ENCODE measurements around the gene SLC5A12. TPM values are rescaled to one million over a fixed set of nuclear protein-coding genes. Genes with fewer than 3 reads are reported as not detected.
A peak's percentile ranks its signal among the peaks of the same experiment; 100 is the strongest.

Gene SLC5A12
- total RNA-seq, 1 donor from 2014 or later: 4.7 TPM

GRCh38 chr11:26753723-26754504, 32.1 kb upstream of the SLC5A12 start:
- DNase-seq (ENCODE audit: low spot score in 2 of 2, unreplicated experiment in 2 of 2): no peak
- H3K4me1 Mint-ChIP-seq: peaks cover 6% of the 10 kb centered on the region
- H3K4me3 Mint-ChIP-seq: no peak overlapping the region
- H3K27me3 Mint-ChIP-seq (ENCODE audit: low read depth): peaks cover 5% of the 10 kb centered on the region
- H3K36me3 Mint-ChIP-seq: no peaks in the 10 kb centered on the region
- peaks cover 6% of the 10 kb centered on the region for H3K9me3 Mint-ChIP-seq
- no peak overlapping the region for H3K27ac Mint-ChIP-seq
- peak; percentile 69 for TF ChIP-seq CTCF (IDR thresholded peaks at IDR 0.05; ENCODE audit: unreplicated experiment)

GRCh38 chr11:26749927-26750326, 28.1 kb upstream of the SLC5A12 start:
- Mint-ChIP-seq H3K36me3 (no peaks in the 10 kb centered on the region), H3K27me3 (ENCODE audit: low read depth) (peaks cover 8% of the 10 kb centered on the region), H3K9me3 (no peaks in the 10 kb centered on the region), H3K4me3 (no peak overlapping the region), H3K27ac (no peak overlapping the region), H3K4me1 (peaks cover 13% of the 10 kb centered on the region)
- no peak for TF ChIP-seq CTCF (IDR thresholded peaks at IDR 0.05; ENCODE audit: unreplicated experiment)
- no peak for DNase-seq (ENCODE audit: low spot score in 2 of 2, unreplicated experiment in 2 of 2)

GRCh38 chr11:26743622-26744021, 21.8 kb upstream of the SLC5A12 start:
- no peaks in the 10 kb centered on the region for H3K36me3 Mint-ChIP-seq
- no peak overlapping the region for H3K27ac Mint-ChIP-seq
- DNase-seq (ENCODE audit: low spot score in 2 of 2, unreplicated experiment in 2 of 2): no peak
- no peak overlapping the region for H3K4me3 Mint-ChIP-seq
- TF ChIP-seq CTCF (IDR thresholded peaks at IDR 0.05; ENCODE audit: unreplicated experiment): no peak
- peaks cover 24% of the 10 kb centered on the region for H3K4me1 Mint-ChIP-seq
- no peaks in the 10 kb centered on the region for H3K9me3 Mint-ChIP-seq
- H3K27me3 Mint-ChIP-seq (ENCODE audit: low read depth): peaks cover 3% of the 10 kb centered on the region

DNA sequence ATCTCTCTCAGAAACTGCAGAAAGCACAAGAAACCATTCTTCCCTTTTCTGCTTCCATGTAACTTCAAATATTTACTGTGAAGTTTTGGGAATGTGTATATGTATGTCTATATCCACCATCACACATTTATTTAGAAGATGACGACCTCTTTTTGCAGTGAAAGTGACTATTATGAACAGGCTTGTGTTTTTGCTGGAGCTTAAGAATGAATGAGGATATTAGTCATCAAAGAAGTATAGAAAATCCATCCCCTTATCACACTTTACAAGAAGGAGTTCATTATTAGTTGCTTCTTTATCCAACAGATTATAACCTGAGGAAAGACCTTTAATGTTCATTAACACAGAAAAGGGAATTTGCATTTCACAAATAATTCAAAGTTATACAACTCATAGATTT, 21.1 kb upstream of the SLC5A12 start:
- DNase-seq (ENCODE audit: low spot score in 2 of 2, unreplicated experiment in 2 of 2): no peak
- peaks cover 4% of the 10 kb centered on the region for H3K27me3 Mint-ChIP-seq (ENCODE audit: low read depth)
- H3K4me1 Mint-ChIP-seq: peaks cover 24% of the 10 kb centered on the region
- TF ChIP-seq CTCF (IDR thresholded peaks at IDR 0.05; ENCODE audit: unreplicated experiment): no peak
- H3K36me3 Mint-ChIP-seq: no peaks in the 10 kb centered on the region
- no peaks in the 10 kb centered on the region for H3K9me3 Mint-ChIP-seq
- H3K4me3 Mint-ChIP-seq: no peak overlapping the region
- H3K27ac Mint-ChIP-seq: no peak overlapping the region

DNA sequence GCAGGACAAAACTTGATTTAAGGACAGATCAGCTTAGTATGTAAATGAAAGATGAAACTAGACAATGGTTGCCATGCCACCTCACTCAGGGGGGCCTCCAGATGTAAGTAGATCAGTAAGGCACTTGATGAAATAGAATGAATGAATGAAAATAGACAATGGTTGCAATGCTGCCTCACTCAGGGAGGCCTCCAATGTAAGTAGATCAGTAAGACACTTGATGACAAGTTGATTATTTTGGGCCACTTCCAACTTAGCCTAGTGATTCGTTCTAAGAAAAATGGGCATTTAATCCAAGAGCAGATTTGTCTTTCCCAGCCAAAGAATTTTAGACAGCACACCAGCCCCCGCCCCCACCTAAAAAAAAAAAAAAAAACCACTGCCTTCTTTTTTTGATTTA, 19.2 kb upstream of the SLC5A12 start:
- DNase-seq (ENCODE audit: low spot score in 2 of 2, unreplicated experiment in 2 of 2): no peak
- H3K27ac Mint-ChIP-seq: no peak overlapping the region
- no peak overlapping the region for H3K4me3 Mint-ChIP-seq
- H3K36me3 Mint-ChIP-seq: no peaks in the 10 kb centered on the region
- peaks cover 3% of the 10 kb centered on the region for H3K27me3 Mint-ChIP-seq (ENCODE audit: low read depth)
- H3K9me3 Mint-ChIP-seq: peaks cover 9% of the 10 kb centered on the region
- TF ChIP-seq CTCF (IDR thresholded peaks at IDR 0.05; ENCODE audit: unreplicated experiment): no peak
- peaks cover 24% of the 10 kb centered on the region for H3K4me1 Mint-ChIP-seq

Data from mesothelial cell of epicardium (in vitro differentiated cells).